SK-N-MC (cell line): ENCODE results near the gene CDH11.

Experiments used
- DNase-seq: peaks from one replicate; pipeline ENCODE4 v3.0.0-alpha.2; 2011; ENCODE audit warnings: low read depth, low spot score
- H3K27ac ChIP-seq: fragments of 200-600 bp; sonication (generic); 2 replicates; pipeline ENCODE4 v1.5.1; 2016; ENCODE audit warnings: mixed run types
- H3K36me3 ChIP-seq: fragments of 200-600 bp; sonication (generic); 2 replicates; pipeline ENCODE4 v1.6.1; 2017; ENCODE audit warnings: antibody characterized with exemption, low read length, mixed read lengths; ENCODE audit not compliant: insufficient read depth
- H3K4me3 ChIP-seq: fragments of 200-600 bp; sonication (generic); 2 replicates; pipeline ENCODE4 v1.5.1; 2016
- H3K9ac ChIP-seq: fragments of 200-600 bp; sonication (generic); 2 replicates; pipeline ENCODE4 v1.8.0; 2017; ENCODE audit warnings: mixed run types, mixed read lengths; ENCODE audit not compliant: insufficient read length
- H3K9me3 ChIP-seq: fragments of 200-600 bp; sonication (generic); 2 replicates; pipeline ENCODE4 v1.6.1; 2017; ENCODE audit warnings: low read depth, mild to moderate bottlenecking, antibody characterized with exemption, low read length, moderate library complexity, mixed read lengths
- EZH2 ChIP-seq: fragments of 200-600 bp; sonication (generic); IDR thresholded peaks from one replicate; pipeline ENCODE4 v1.6.1; 2017; ENCODE audit warnings: antibody characterized with exemption
- FOXP2 ChIP-seq: optimal IDR thresholded peaks from 2 replicates; pipeline ENCODE3; 2011; ENCODE audit warnings: mild to moderate bottlenecking, moderate library complexity; ENCODE audit not compliant: insufficient read depth; ENCODE audit errors: extremely low read length, control extremely low read depth
- POLR2AphosphoS5 ChIP-seq: IDR thresholded peaks from 2 replicates; pipeline ENCODE4 v1.6.1; 2012; ENCODE audit warnings: mild to moderate bottlenecking, low read depth, low read length, borderline replicate concordance

Gene CDH11

DNA sequence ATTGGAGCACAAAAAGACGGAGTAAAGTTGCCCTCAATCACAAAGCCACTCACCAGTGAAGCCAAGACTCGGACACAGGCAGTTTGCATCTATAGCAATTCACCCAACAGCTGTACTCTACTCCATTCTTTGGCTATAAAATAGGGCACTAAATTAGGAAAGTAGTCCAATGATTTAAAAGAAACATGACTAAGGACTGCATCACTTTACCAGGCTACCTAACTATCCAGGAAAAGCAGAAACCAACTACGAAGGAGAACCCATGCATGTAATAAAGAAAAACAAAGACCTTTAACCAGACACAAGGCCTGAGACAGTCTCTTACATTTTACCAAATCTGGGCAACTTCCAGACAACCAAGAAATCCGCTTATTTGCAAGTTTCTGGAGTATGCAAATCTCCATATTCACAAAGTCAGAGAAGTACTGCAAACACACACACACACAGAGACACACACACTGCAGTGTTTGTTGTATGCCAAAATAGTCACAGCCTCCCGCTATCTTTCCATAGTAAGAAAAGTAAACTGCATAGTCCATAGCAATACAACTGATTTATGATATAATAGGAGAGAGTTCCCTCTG, 59.8 kb downstream of the CDH11 start:
- TF ChIP-seq EZH2 (no peak), FOXP2 (no peak), POLR2AphosphoS5 (no peak)
- Histone ChIP-seq H3K36me3 (peaks cover 70% of the 10 kb centered on the region), H3K9ac (no peak overlapping the region), H3K9me3 (no peaks in the 10 kb centered on the region), H3K27ac (peak overlapping the region; percentile 25; the same call in 1 of the 2 replicates), H3K4me3 (no peak overlapping the region)
- no peak for DNase-seq

DNA sequence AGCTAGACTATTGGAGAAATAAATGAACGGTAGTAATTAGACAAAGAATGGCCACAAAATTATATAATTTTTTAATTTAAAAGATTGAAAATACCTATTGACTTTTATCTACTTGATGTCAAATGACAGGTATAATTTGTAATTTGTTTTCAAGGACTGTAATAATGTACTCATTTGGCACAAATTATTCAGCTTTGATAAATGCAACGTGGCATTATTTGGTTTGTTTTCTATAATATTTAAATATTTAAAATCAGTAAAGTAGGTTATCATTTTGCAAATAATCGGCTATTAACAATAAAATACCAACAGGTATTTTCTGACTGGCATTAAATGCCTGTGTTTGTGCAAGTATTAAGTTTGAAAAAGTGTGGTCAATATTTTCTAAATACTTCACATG, 60.6 kb downstream of the CDH11 start:
- TF ChIP-seq EZH2 (no peak), POLR2AphosphoS5 (no peak), FOXP2 (no peak)
- no peak overlapping the region for H3K9ac ChIP-seq
- H3K27ac ChIP-seq, result 0 out of 2 replicates have a peak overlapping the region, but pooled peaks have one; percentile 46
- H3K9me3 ChIP-seq, result no peaks in the 10 kb centered on the region
- peaks cover 70% of the 10 kb centered on the region for H3K36me3 ChIP-seq
- H3K4me3 ChIP-seq, result no peak overlapping the region
- DNase-seq, result no peak

DNA sequence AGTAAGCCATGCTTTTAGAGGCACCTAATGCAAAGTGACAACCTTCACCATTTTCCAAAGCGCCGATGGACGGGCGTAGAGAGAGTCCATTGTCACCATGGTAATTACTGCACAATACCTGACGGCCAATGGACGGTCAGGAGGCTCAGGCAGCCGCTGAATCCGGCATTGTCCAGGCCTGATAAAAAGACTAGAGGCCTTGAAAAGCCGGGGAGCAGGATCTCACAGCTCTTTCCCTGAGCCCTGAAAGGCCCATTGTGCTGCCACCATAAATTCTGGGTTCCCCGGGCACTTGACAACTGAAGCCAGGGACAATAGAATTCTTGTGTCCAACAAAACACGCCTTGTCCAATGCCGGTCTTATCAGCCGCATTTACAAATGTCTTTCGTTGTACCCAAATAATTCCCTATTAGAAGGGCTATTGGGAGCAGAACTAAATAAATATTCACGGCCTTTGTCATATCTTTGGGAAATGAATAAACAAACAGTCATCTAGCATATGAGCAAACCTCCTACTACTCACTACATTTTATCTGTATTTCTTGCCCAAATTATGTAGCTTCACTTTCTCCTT, 62.4 kb downstream of the CDH11 start:
- TF ChIP-seq FOXP2, result no peak
- no peak for TF ChIP-seq POLR2AphosphoS5
- no peak for TF ChIP-seq EZH2
- Histone ChIP-seq H3K36me3 (peaks cover 71% of the 10 kb centered on the region), H3K9ac (no peak overlapping the region), H3K4me3 (no peak overlapping the region), H3K27ac (peak overlapping the region; percentile 13; the same call in 1 of the 2 replicates), H3K9me3 (no peaks in the 10 kb centered on the region)
- no peak for DNase-seq

DNA sequence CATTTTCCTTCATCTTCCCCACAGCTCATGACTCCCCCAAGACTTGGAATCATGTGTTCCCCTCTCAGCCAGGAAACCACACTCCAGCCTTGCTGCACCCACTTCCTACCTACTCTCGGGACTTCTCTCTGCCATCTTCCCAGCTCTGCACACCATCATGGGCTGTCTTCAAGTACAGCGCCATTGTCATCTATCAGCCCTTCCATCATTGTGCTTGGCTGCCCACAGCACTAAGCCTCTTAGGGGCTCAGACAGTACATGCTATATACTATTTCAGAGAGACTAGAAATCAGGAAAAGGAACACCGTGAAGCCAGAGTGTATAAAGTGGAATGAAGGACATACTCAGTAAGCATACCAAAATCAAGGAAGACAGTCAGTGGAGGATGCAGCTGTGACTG, 64.7 kb downstream of the CDH11 start:
- no peak overlapping the region for H3K4me3 ChIP-seq
- H3K27ac ChIP-seq, result no peak overlapping the region
- peaks cover 82% of the 10 kb centered on the region for H3K36me3 ChIP-seq
- no peak for DNase-seq
- H3K9ac ChIP-seq, result no peak overlapping the region
- TF ChIP-seq FOXP2, result no peak
- TF ChIP-seq EZH2, result no peak
- TF ChIP-seq POLR2AphosphoS5, result no peak
- H3K9me3 ChIP-seq, result no peaks in the 10 kb centered on the region

DNA sequence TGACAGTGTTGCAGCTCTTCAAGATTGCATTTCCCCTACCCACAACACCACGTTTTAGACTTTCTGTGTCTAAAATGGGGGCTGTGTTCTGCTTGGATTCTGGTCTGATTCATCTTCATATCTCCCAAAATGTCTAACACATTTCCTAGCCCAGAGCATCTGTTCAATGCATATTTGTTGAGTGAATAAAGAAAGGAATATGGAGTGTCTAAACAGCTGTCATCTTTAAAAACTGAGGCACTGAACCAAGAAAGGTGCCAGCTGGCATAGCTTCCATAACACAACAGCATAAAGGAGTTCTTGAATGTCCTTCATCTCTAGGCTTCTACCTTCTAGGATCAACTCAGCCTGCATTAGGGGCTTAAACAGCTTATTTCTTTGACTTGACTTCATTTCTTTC, 67.4 kb downstream of the CDH11 start:
- 0 out of 2 replicates have a peak overlapping the region, but pooled peaks have one; percentile 19 for H3K27ac ChIP-seq
- H3K4me3 ChIP-seq, result no peak overlapping the region
- peaks cover 98% of the 10 kb centered on the region for H3K36me3 ChIP-seq
- no peak for DNase-seq
- H3K9ac ChIP-seq, result no peak overlapping the region
- H3K9me3 ChIP-seq, result no peaks in the 10 kb centered on the region
- TF ChIP-seq POLR2AphosphoS5, result no peak; the same call in 1 of the 2 replicates
- no peak for TF ChIP-seq FOXP2
- TF ChIP-seq EZH2, result no peak

DNA sequence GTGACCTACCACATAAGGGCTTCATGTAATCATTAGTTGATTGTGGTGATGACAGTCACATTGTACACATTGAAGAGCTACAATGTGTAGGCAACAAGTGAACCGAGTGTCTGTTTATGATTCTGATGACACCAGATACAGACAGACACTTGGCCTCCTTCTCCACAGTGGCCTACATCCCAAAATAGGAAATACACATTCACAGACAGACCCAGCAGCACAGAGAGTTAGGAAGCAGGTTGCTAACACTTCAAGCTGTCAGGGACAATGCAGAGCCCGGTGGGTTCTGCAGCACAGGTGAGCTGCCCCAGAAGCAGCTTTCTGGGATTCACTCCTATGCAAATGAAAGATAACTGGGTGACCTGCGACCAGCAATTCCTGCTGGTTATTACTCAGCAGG, 72.2 kb downstream of the CDH11 start:
- Histone ChIP-seq H3K9me3 (no peaks in the 10 kb centered on the region), H3K9ac (no peak overlapping the region), H3K4me3 (no peak overlapping the region), H3K36me3 (peaks cover 94% of the 10 kb centered on the region), H3K27ac (no peak overlapping the region)
- TF ChIP-seq POLR2AphosphoS5 (no peak), EZH2 (no peak), FOXP2 (no peak)
- no peak for DNase-seq

DNA sequence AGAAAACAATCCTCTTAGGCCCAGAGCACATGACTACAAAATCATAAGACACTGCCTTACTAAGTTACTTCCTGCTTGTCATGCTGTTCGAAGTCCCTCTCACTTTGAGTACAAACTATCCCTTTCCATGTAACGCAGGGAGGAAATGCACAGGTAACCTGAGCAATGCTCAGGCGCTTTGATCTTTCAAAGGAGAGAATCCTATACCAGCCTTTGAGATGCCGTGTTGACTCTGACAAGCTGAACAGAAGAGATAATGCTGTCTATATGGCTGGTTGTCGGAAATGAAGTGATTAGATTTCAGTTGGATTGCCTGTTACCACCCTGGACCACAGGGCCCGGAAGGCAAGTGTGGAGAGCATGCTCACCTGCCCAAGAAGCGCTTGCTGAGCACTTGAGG, 75.9 kb downstream of the CDH11 start:
- no peak for TF ChIP-seq POLR2AphosphoS5
- no peak for TF ChIP-seq EZH2
- TF ChIP-seq FOXP2, result no peak
- Histone ChIP-seq H3K9me3 (no peaks in the 10 kb centered on the region), H3K27ac (no peak overlapping the region), H3K4me3 (no peak overlapping the region), H3K9ac (no peak overlapping the region), H3K36me3 (peaks cover 94% of the 10 kb centered on the region)
- no peak for DNase-seq

DNA sequence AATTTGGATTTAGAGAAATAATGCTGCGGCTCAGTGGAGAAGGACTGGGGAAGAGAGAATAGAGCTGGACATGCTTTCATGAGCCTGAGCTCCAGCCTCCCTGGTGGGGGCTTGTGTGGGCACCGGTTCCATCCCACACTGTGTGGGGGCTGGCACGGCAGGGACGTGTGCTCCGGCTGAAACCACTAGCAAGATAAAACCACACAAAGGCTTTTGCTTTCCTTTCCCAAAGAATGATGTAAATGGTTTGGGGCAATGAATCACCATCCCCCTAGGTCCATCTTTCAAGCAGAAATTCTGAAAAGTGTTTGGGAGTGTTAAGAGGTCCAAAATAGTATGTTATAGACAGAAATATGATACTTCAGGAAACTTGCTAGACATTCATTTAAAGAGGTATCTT, 77.0 kb downstream of the CDH11 start:
- Histone ChIP-seq H3K9ac (no peak overlapping the region), H3K36me3 (peaks cover 89% of the 10 kb centered on the region), H3K4me3 (no peak overlapping the region), H3K9me3 (no peaks in the 10 kb centered on the region), H3K27ac (0 out of 2 replicates have a peak overlapping the region, but pooled peaks have one; percentile 1)
- DNase-seq, result no peak
- TF ChIP-seq EZH2, result no peak
- no peak for TF ChIP-seq POLR2AphosphoS5
- no peak for TF ChIP-seq FOXP2

DNA sequence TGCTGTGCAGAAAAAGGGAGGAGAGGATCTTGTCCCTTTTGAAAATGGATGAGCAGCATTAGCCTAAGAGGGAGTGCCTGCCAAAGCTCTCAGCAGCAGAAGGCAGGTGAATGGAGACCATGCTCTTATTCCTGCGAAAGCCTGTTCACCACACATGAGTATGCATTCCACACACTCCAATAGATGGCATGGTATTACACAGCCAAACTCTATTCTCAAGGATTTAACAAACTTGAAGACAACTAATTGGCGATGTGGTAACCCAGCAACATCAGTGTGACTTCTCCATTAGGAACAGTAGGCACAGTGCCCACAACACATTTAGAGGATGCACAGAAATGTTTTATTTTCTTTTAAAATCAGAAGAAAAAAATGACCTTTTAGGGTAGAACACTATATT, 77.8 kb downstream of the CDH11 start:
- no peak for TF ChIP-seq EZH2
- TF ChIP-seq POLR2AphosphoS5, result no peak
- no peak for TF ChIP-seq FOXP2
- no peak for DNase-seq
- Histone ChIP-seq H3K9me3 (no peaks in the 10 kb centered on the region), H3K27ac (no peak overlapping the region), H3K9ac (no peak overlapping the region), H3K4me3 (no peak overlapping the region), H3K36me3 (peaks cover 82% of the 10 kb centered on the region)
